ENCODE data around the gene RNF223.

DNA sequence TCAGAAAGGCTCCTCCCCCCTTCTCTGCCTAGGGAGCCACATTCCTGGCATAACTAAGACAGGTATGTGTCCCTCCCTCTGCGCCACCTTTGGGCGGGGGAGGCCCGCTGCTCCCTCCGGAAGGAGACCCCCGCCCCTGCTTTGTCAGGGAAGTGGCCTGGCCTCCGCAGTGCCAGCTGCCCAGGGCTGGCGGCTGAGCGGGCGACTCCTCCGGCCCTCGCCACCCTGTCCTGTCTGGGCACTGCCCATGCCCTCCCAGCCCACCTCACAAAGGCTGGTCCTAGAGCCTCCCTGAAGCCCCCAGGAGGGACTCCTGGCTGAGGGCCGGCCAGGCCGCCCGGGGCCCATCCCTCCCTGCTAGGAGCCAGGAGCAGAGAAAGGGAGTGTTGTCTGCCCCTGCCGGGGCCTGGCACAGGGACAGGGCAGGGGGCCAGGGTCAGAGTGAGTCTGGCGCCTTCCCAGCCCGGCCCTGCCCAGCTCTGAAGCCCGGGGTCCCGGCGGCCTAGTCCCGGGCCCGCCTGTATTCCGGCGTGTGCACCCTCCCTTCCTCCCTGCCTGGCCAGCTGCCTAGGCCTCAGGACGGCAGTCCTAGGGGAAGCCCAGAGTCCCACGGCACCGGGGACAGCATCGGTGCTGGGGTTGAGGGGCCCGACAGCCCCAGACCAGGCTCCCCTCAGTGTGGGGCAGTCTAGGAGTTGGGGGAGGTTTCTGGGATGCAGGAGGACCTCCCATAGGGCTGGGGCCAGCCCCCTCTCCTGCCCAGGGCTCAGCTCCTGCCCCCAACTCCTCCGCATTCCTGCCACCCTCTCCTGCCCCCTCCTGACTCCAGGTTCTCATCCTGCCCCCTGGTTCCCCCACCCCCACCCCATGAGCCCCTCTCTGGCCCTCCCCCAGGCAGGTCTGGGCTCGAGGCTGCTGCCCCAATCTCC lies 49.1 kb downstream of the RNF223 start:
- TF ChIP-seq EZH2 (IDR thresholded peaks at IDR 0.05; ENCODE audit: borderline replicate concordance, low read length) (no peak), CTCF (IDR thresholded peaks at IDR 0.05; ENCODE audit: low read length) (no peak)

Measured in OCI-LY1 (cell line).